HG03565 (cell line): ENCODE measurements around the gene DDX51.
"Not testable (repeated sequence)": the region's sequence is repeated elsewhere in the genome, so short reads cannot be mapped to it uniquely, and the experiment has no call there.

ENCODE experiments used
- ATAC-seq: cut with Tn5 transposase; IDR thresholded peaks from one replicate; pipeline ENCODE4 v1.9.1; 2021; ENCODE audit warnings: mild to moderate bottlenecking, moderate library complexity; ENCODE audit not compliant: unreplicated experiment

The DDX51 gene

GRCh38 chr12:132142679-132143335, 1.3 kb downstream of the DDX51 start:
- no peak for ATAC-seq

- no peak for ATAC-seq
Observed at GRCh38 chr12:132141976-132142678, 2.0 kb downstream of the DDX51 start.

- no peak for ATAC-seq
Observed at GRCh38 chr12:132140918-132141841, 2.9 kb downstream of the DDX51 start.

- ATAC-seq, result no peak
Observed at GRCh38 chr12:132140501-132140900, 3.6 kb downstream of the DDX51 start.

GRCh38 chr12:132139912-132140311, 4.2 kb downstream of the DDX51 start:
- ATAC-seq, result no peak

DNA sequence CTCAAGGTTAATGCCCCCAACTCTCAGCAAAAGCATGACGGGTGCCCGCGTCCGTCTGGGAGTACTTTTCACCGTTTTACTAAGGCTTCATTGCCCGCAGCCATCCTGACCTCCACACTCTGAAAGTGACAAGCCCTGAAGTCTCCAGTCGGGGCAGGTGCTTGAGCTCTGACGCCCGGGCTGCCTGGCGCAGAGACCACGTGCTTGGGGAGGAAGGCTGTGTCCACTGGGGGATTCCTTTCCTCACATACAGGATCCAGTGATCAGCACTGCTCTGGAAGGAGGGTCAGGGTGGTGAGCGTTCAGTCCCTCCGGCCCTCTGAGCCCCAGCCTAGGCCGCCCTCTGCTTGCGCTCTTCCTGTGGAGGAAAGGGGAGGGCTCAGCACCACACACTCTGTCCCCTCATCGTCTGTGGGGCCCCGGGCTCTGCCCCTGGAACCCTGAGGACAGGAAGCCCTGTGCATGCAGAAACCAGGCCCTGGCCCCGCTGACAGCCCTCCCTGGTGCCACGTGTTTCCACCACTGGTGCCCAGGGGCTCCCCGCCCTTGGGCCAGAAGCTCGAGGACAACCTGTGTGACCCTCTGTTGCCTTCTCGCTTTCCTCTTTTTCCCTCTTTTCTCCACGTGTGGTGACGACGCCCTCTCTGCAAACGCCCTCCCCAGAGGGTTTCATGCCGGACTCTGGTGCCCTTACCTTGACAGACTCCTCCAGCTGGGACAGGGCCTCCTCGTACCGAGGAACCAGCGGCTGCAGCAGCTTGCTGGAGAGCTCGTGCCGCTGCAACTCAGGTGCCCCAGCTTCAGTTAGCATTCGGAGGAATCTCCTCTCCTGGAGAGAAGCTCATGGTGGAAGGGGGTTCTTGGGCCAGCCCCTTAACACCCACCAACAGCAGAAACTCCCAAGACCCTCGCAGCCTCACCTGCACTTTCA, 4.9 kb downstream of the DDX51 start:
- no peak for ATAC-seq

DNA sequence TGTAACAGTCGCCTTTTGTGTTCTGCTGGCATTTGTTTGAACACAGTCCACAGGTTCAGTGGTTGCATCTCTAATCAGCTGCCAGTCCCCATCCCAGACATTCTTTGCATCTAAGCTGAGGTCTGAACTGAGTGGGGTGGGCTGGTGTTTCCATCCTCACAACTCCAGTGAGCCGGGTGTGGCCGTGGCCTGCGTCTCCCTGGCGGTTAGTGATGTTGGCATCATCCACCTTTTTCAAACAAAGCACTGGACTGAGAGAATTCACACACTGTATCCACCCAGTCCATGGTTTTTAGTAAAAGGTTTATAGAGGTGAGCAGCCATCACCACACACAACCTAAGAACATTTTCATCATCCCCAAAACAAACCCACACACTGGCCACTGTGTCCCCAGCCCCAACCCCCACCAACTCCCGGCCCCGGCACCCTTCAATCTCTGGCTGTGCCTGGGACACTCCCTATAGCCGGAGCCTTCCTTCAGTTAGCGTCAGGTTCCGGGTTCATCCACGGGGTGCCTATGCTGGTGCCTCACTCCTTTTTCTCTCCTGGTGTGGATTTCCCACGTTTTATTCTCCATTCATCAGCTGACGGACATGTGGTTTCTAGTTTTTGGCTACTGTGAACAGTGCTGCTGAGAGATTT, 6.5 kb downstream of the DDX51 start:
- no peak for ATAC-seq

DNA sequence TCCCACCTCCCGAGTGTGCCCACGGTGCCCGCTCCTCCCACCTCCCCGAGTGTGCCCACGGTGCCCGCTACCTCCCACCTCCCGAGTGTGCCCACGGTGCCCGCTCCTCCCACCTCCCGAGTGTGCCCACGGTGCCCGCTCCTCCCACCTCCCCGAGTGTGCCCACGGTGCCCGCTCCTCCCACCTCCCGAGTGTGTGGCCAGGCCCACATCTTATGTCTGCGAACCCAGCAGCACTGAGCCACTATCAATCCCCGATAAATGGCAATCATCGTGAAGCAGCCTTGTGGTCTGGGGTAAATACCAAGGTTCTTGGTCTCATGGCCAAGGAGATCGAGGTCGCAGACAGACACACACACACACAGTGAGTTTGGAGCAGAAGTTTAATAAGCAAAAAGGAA, 7.9 kb downstream of the DDX51 start:
- not testable (repeated sequence) for ATAC-seq

DNA sequence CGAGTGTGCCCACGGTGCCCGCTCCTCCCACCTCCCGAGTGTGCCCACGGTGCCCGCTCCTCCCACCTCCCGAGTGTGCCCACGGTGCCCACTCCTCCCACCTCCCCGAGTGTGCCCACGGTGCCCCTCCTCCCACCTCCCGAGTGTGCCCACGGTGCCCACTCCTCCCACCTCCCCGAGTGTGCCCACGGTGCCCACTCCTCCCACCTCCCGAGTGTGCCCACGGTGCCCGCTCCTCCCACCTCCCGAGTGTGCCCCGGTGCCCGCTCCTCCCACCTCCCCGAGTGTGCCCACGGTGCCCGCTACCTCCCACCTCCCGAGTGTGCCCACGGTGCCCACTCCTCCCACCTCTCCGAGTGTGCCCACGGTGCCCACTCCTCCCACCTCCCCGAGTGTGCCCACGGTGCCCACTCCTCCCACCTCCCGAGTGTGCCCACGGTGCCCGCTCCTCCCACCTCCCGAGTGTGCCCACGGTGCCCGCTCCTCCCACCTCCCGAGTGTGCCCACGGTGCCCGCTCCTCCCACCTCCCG, 9.4 kb downstream of the DDX51 start:
- ATAC-seq, result not testable (repeated sequence)

GRCh38 chr12:132133952-132134652, 10.0 kb downstream of the DDX51 start:
- ATAC-seq, result no peak

DNA sequence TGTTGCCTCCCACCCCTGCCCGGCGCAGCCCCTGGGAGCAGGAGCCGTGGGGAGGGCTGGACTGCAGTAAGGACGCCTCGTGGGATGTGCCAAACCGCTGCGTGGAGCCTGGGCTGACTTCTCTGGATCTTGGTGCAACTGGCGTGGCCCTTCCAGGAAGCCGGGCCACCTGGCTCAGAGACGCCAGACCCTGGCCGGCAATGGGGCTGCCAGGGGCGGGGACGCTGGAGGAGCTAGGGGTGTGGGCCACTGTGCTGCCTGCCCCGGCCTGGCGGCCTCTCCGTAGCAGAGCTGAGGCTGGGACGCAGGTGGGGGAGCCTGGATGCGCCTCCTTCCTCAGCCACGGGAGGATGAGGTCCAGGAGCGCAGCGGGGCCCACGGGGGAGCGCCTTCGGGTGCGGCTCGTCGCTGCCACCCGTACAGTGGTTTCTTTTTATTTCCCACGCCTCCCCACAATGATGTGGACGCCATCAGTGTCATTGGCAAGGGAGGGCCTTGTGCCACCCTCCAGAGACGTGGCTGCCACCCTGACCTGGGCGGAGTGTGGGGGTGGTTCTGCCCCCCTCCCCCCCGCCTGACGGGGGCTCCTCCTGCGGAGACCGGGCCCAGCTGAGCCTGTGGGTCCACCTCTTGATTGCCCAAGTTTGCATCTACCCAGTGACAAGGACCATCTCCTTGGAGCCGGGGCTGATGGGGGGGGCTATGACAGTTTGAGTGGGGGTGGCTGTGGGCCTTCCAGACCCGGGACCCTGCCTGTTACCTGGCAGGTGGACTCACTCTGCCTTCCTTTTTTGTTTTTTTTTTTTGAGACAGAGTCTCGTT, 11.3 kb downstream of the DDX51 start:
- no peak for ATAC-seq

- ATAC-seq, result no peak
Observed at GRCh38 chr12:132131952-132132351, 12.2 kb downstream of the DDX51 start.

GRCh38 chr12:132131229-132131628, 12.9 kb downstream of the DDX51 start:
- ATAC-seq, result no peak

DNA sequence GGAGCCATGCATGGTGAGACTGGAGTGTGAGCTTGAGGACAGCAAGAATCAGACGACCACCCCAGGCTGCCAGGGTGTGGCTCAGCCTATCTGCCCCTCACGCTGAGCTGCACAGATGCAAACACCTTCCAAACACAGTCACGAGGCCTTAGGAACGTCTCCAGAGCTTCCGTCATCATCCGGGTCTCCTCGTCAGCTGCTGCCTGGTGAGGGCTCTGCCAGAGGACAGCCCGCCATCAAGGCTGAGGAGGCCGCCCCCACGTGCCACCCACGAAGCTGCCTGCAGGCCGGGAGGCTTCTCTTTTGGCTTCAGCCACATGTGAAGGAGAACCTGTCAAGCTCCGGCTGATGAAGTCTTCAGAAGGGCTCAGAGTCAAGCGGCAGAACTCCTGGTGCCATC, 13.4 kb downstream of the DDX51 start:
- ATAC-seq, result no peak

- no peak for ATAC-seq
Observed at GRCh38 chr12:132129007-132129406, 15.1 kb downstream of the DDX51 start.

DNA sequence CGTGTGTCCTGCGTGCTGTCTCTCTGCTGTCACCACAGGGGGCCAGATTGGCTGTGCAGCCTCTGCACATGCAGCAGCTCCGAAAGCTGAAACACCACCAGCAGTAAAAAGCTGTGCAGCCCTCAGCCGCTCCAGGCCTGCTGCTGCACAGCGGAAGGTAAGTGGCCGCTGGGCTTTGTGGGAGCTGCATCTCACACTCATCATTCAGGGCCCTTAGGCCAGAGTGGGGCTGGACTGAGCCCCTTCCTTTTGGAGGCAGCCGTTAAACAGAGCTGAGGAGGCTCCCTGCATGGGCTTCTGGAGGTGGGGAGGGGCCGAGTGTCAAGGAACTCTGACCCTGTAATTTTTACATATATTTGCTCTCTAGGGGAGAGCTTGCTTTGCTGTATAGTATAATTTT, 17.1 kb downstream of the DDX51 start:
- ATAC-seq, result no peak

- no peak for ATAC-seq
Observed at GRCh38 chr12:132125736-132126135, 18.4 kb downstream of the DDX51 start.

DNA sequence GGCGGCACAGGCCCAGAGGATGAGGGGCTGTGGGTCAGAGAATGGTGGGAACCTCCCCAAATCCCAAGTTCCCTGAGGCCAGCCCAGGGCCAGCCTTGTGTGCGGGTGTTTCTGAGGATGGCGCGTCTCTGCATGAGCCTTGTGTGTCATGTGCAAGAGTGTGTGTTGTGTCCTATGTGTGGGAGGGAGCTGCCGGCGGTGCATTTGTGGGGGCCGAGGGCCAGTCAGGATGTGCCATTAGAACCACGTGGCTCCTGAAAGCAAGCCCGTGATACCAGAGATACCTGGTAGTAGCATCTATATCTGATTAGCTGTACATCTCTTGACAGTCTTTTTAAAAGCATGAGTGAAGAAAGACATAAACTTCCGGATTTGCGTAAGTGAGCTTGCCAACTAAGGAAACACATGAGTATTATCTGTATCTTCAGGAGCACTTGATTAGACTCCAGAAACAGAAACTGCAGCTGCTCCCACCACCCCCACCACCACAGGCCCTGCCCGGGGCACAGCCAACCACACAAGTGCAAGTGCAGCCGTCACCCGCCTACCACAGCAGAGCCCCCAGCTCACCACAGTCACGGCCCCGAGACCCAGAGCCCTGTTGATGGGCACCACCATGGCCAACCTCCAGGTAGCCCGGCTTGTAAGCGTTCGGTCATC, 19.2 kb downstream of the DDX51 start:
- no peak for ATAC-seq
